HCT116 (cell line): ENCODE results near the gene ZKSCAN2. TPM values are rescaled to one million over a fixed set of nuclear protein-coding genes. Genes with fewer than 3 reads are reported as not detected.

Source experiments
- ATAC-seq: fragments of 200-7000 bp; cut with Tn5 transposase; 2 replicates; pipeline ENCODE4 v1.9.1; 2020; ENCODE audit warnings: mild to moderate bottlenecking, moderate library complexity
- BruUV-seq: library from RNA; stranded (reverse); fragments of 400-500 nt; replicated peaks from 2 replicates; lab custom pipeline; 2021; lab: Mats Ljungman, UMichigan
- CTCF ChIA-PET: fragments of 300-600 bp; sonication (Branson Sonifier 250); formaldehyde crosslinking; loops from one replicate; lab custom pipeline; 2021; ENCODE audit warnings: antibody characterized with exemption; lab: Charles Lee
- POLR2A ChIA-PET: fragments of 300-600, 350-600 bp; sonication (Branson Sonifier 250); formaldehyde crosslinking; loops from one replicate; lab custom pipeline; 2021; ENCODE audit warnings: antibody characterized with exemption; lab: Charles Lee
- RAD21 ChIA-PET, 2 experiments: fragments of 300-600 bp; sonication (Branson Sonifier 250); formaldehyde crosslinking; loops; one replicate each; lab custom pipeline; 2023; ENCODE audit warnings: low total read pairs in 2 of 2; ENCODE audit not compliant: uncharacterized antibody in 2 of 2, unreplicated experiment in 2 of 2, low non-redundant PET in 1 of 2; lab: Charles Lee
- DNase-seq: peaks from one replicate; pipeline ENCODE4 v3.0.0-alpha.2; 2010; ENCODE audit warnings: low read depth, low spot score
- H2AFZ ChIP-seq: fragments of 200-600 bp; shearing (Covaris generic), sonication (generic); 2 replicates; pipeline ENCODE4 v1.6.1; 2017; ENCODE audit warnings: low read depth, mixed run types, mixed read lengths, antibody characterized with exemption, low read length; ENCODE audit not compliant: poor library complexity, severe bottlenecking
- H3K27ac ChIP-seq: 2 replicates; pipeline ENCODE4 v1.5.1; 2012; ENCODE audit warnings: low read depth, low read length
- H3K27me3 ChIP-seq: fragments of 200-600 bp; sonication (generic); 2 replicates; pipeline ENCODE4 v1.6.1; 2016; ENCODE audit warnings: mixed run types, low read length, mixed read lengths; ENCODE audit not compliant: insufficient read depth
- H3K36me3 ChIP-seq, 2 experiments: fragments of 200-500 bp in 1 of 2; fragments of 200-600 bp in 1 of 2; sonication (Bioruptor generic) in 1 of 2; sonication (generic) in 1 of 2; 2 replicates each; pipeline versions ENCODE4 v1.5.1 to v1.6.1; 2014 to 2016; ENCODE audit warnings: low read length in 2 of 2, inconsistent platforms in 1 of 2, mixed read lengths in 1 of 2, mixed run types in 1 of 2; ENCODE audit not compliant: insufficient read depth in 2 of 2, control insufficient read depth in 1 of 2
- H3K4me1 ChIP-seq, 2 experiments: fragments of 200-600 bp in 1 of 2; sonication (generic) in 1 of 2; 2 replicates each; pipeline versions ENCODE4 v1.5.1 to v1.6.1; 2012 to 2017; ENCODE audit warnings: low read length in 2 of 2, inconsistent platforms in 1 of 2, mild to moderate bottlenecking in 1 of 2, mixed read lengths in 1 of 2, mixed run types in 1 of 2, moderate library complexity in 1 of 2; ENCODE audit not compliant: insufficient read depth in 2 of 2, control insufficient read depth in 1 of 2
- H3K4me2 ChIP-seq: fragments of 200-600 bp; sonication (generic); 2 replicates; pipeline ENCODE4 v1.6.1; 2017; ENCODE audit warnings: mixed run types, low read length, mixed read lengths
- H3K4me3 ChIP-seq, 2 experiments: fragments of 200-600 bp in 1 of 2; sonication (generic) in 1 of 2; replicated peaks in 1 of 2; 2 replicates each; pipeline ENCODE4 v1.5.1; 2011 to 2016; ENCODE audit warnings: low read length in 2 of 2, control low read depth in 1 of 2, low read depth in 1 of 2, mild to moderate bottlenecking in 1 of 2, mixed read lengths in 1 of 2, mixed run types in 1 of 2
- H3K79me2 ChIP-seq: fragments of 200-600 bp; sonication (generic); 2 replicates; pipeline ENCODE4 v1.6.1; 2017; ENCODE audit warnings: mild to moderate bottlenecking, mixed run types, low read length, moderate library complexity, mixed read lengths; ENCODE audit not compliant: insufficient read depth
- H3K9ac ChIP-seq: fragments of 200-600 bp; sonication (generic); 2 replicates; pipeline ENCODE4 v1.6.1; 2016; ENCODE audit warnings: low read length, mixed read lengths
- H3K9me2 ChIP-seq: fragments of 200-600 bp; sonication (generic), shearing (Covaris generic); 2 replicates; pipeline ENCODE4 v1.6.1; 2017; ENCODE audit warnings: mixed run types, mild to moderate bottlenecking, moderate library complexity; ENCODE audit not compliant: insufficient read depth
- H3K9me3 ChIP-seq, 2 experiments: fragments of 200-500 bp in 1 of 2; fragments of 200-600 bp in 1 of 2; sonication (Bioruptor generic) in 1 of 2; sonication (generic) in 1 of 2; 2 replicates each; pipeline ENCODE4 v1.6.1; 2014 to 2017; ENCODE audit warnings: low read length in 2 of 2, mixed read lengths in 2 of 2, inconsistent platforms in 1 of 2, low read depth in 1 of 2, mild to moderate bottlenecking in 1 of 2, mixed run types in 1 of 2, moderate library complexity in 1 of 2; ENCODE audit not compliant: control insufficient read depth in 1 of 2, insufficient read depth in 1 of 2
- H4K20me1 ChIP-seq: fragments of 200-600 bp; sonication (generic), shearing (Covaris generic); 2 replicates; pipeline ENCODE4 v1.6.1; 2017; ENCODE audit warnings: mixed run types, mild to moderate bottlenecking, moderate library complexity; ENCODE audit not compliant: insufficient read depth
- ATF3 ChIP-seq: IDR thresholded peaks from 2 replicates; pipeline ENCODE4 v1.6.1; 2012
- CBX3 ChIP-seq: IDR thresholded peaks from 2 replicates; pipeline ENCODE4 v1.6.1; 2012; ENCODE audit warnings: low read depth
- CTCF ChIP-seq, 3 experiments: fragments of 200-600 bp in 1 of 3; sonication (generic) in 1 of 3; IDR thresholded peaks in 2 of 3; conservative IDR thresholded peaks in 1 of 3; 2 replicates each; pipeline ENCODE4 v1.5.1; 2012 to 2017; ENCODE audit warnings: low read depth in 2 of 3, low read length in 2 of 3, antibody characterized with exemption in 1 of 3, borderline replicate concordance in 1 of 3, control low read depth in 1 of 3, mild to moderate bottlenecking in 1 of 3, mixed read lengths in 1 of 3, mixed run types in 1 of 3, moderate library complexity in 1 of 3; ENCODE audit not compliant: insufficient read depth in 1 of 3
- ELF1 ChIP-seq: IDR thresholded peaks from 2 replicates; pipeline ENCODE4 v1.6.1; 2012; ENCODE audit warnings: low read depth, borderline replicate concordance
- EZH2 ChIP-seq: fragments of 200-600 bp; sonication (generic); IDR thresholded peaks from 2 replicates; pipeline ENCODE4 v1.6.1; 2017; ENCODE audit warnings: antibody characterized with exemption, mixed run types
- EZH2phosphoT487 ChIP-seq: fragments of 200-600 bp; IDR thresholded peaks from 2 replicates; pipeline ENCODE4 v1.6.1; 2018; ENCODE audit warnings: antibody characterized with exemption, borderline replicate concordance
- POLR2AphosphoS5 ChIP-seq: IDR thresholded peaks from 2 replicates; pipeline ENCODE4 v1.6.1; 2011; ENCODE audit warnings: mild to moderate bottlenecking, low read depth, low read length, moderate library complexity
- REST ChIP-seq: IDR thresholded peaks from 2 replicates; pipeline ENCODE4 v1.6.1; 2012; ENCODE audit warnings: low read depth
- SIN3A ChIP-seq: IDR thresholded peaks from 2 replicates; pipeline ENCODE4 v1.6.1; 2012; ENCODE audit warnings: low read depth
- SP1 ChIP-seq: IDR thresholded peaks from 2 replicates; pipeline ENCODE4 v1.6.1; 2012; ENCODE audit warnings: low read depth
- SRF ChIP-seq: IDR thresholded peaks from 2 replicates; pipeline ENCODE4 v1.6.1; 2012; ENCODE audit warnings: low read depth
- YY1 ChIP-seq: IDR thresholded peaks from 2 replicates; pipeline ENCODE4 v1.6.1; 2011; ENCODE audit warnings: low read length, low read depth, moderate library complexity, mild to moderate bottlenecking; ENCODE audit not compliant: insufficient replicate concordance; ENCODE audit errors: extremely low read depth
- ZBTB33 ChIP-seq: IDR thresholded peaks from 2 replicates; pipeline ENCODE4 v1.6.1; 2011; ENCODE audit warnings: mild to moderate bottlenecking, low read length, moderate library complexity; ENCODE audit not compliant: insufficient replicate concordance; ENCODE audit errors: extremely low read depth
- ZFX ChIP-seq: fragments of 450-650 bp; IDR thresholded peaks from 2 replicates; pipeline ENCODE4 v1.6.1; 2017
- ZNF274 ChIP-seq: fragments of 200-500 bp; sonication (Bioruptor generic); IDR thresholded peaks from 2 replicates; pipeline ENCODE4 v1.6.1; 2014; ENCODE audit warnings: mild to moderate bottlenecking, low read depth, low read length, inconsistent platforms
- intact Hi-C: fragments of 100-400 bp; cut with micrococcal nuclease; formaldehyde crosslinking; loops from 2 replicates; pipeline ENCODE4 v1.10.0; 2022
- total RNA-seq: library from RNA; stranded (reverse); gene quantifications from one replicate; pipeline ENCODE4 v1.2.1, GENCODE V29; 2021; ENCODE audit not compliant: unreplicated experiment

The ZKSCAN2 gene
- total RNA-seq, 1 experiment from 2014 or later, result 12.3 TPM

- Histone ChIP-seq H3K4me2 (no peak overlapping the region), H3K9me2 (no peaks in the 10 kb centered on the region), H3K27ac (no peak overlapping the region), H3K27me3 (no peaks in the 10 kb centered on the region), H3K4me3 (no peak overlapping the region), H3K36me3 (peaks cover 30 to 41% of the 10 kb centered on the region in 2 experiments; a peak in 3 of 4 replicates), H3K4me1 (no peaks in the 10 kb centered on the region), H2AFZ (no peak overlapping the region), H4K20me1 (no peaks in the 10 kb centered on the region; the same call in 1 of the 2 replicates), H3K79me2 (peaks cover 3% of the 10 kb centered on the region; the same call in 1 of the 2 replicates), H3K9ac (no peak overlapping the region), H3K9me3 (peaks cover 5 to 7% of the 10 kb centered on the region in 2 experiments; a peak in 2 of 4 replicates)
- ATAC-seq (no peak), DNase-seq (no peak)
- ChIA-PET RAD21 (no interaction called here), CTCF (no interaction called here), POLR2A (no interaction called here)
- intact Hi-C loops, result loop anchor here (10.0 kb wide), 1 partner anchor 196 kb away; no protein-coding TSS in a partner anchor
- BruUV-seq, result no TSS peak
- no peak for TF ChIP-seq ZFX
- TF ChIP-seq ELF1, result no peak
- no peak for TF ChIP-seq SP1
- TF ChIP-seq POLR2AphosphoS5, result no peak
- TF ChIP-seq EZH2, result no peak
- TF ChIP-seq EZH2phosphoT487, result no peak
- TF ChIP-seq CTCF (IDR thresholded peaks at IDR 0.05 in 2 of 3, conservative IDR thresholded peaks at IDR 0.05 in 1 of 3; ENCODE audit: borderline replicate concordance in 1 of 3, insufficient read depth in 1 of 3, low read depth in 2 of 3, low read length in 2 of 3), result no peak
- no peak for TF ChIP-seq ZNF274
- no peak for TF ChIP-seq CBX3
- no peak for TF ChIP-seq SIN3A
- TF ChIP-seq REST, result no peak
- TF ChIP-seq YY1, result no peak
- no peak for TF ChIP-seq ZBTB33
- TF ChIP-seq SRF, result no peak
- TF ChIP-seq ATF3, result no peak
Measured at GRCh38 chr16:25250467-25250866, 7.2 kb downstream of the ZKSCAN2 start.
